Measurements from ENCODE around the gene CLEC18A.

DNA sequence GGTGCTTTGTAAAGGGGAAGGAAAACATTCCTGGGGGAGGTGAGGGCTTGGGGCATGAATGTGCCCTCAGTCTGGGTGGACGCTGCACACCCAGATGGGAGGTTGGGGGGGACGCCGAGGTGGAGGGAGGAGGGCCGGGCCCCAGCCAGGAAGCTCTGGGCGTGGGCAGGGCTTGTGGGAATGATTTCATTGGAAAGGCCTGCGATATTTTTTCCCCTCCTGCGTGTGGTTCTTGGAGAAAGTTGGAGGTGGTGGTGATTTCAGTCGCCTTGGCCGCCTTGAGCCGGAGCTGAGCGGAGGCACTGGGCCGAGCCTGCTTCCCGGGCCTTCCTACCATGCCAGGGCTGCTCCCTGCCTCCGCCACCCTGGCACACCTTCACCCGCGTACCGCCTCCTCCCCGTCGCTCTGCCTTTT, 26.4 kb upstream of the CLEC18A start:
- TF ChIP-seq SMC3 (IDR thresholded peaks at IDR 0.05; ENCODE audit: low read depth, low read length) (no peak), RFX5 (IDR thresholded peaks at IDR 0.05; ENCODE audit: low read depth, low read length) (no peak), RCOR1 (IDR thresholded peaks at IDR 0.05; ENCODE audit: insufficient replicate concordance, low read length) (no peak)
